Adipose tissue (tissue), 3 donors: ENCODE measurements around the gene RAB35. TPM values are rescaled to one million over a fixed set of nuclear protein-coding genes. Genes with fewer than 3 reads are reported as not detected.

Experiments used
- H3K27ac ChIP-seq: one replicate; pipeline ENCODE4 v1.5.1; 2013; ENCODE audit warnings: low read depth, low read length
- WGBS, 3 donors: extraction: QIAGEN DNeasy Blood & Tissue Kit; methylation state at CpG; one replicate each; pipeline ENCODE4 v1.1.7; 2013; 5-methylcytosine and 5-hydroxymethylcytosine counted together
- polyA plus RNA-seq, 3 donors: library from polyadenylated mRNA; stranded (reverse); fragments of 200-250 nt; gene quantifications; one replicate each; pipeline ENCODE4 v1.2.3, GENCODE V29; 2013
- donor health status: healthy with polysubstance abuse.
- donor health status: Bipolar disorder and iron deficiency.
- donor health status: healthy.

RAB35 gene
- polyA plus RNA-seq, 3 donors = 13.1 to 33.0 (median 32.4) TPM

DNA sequence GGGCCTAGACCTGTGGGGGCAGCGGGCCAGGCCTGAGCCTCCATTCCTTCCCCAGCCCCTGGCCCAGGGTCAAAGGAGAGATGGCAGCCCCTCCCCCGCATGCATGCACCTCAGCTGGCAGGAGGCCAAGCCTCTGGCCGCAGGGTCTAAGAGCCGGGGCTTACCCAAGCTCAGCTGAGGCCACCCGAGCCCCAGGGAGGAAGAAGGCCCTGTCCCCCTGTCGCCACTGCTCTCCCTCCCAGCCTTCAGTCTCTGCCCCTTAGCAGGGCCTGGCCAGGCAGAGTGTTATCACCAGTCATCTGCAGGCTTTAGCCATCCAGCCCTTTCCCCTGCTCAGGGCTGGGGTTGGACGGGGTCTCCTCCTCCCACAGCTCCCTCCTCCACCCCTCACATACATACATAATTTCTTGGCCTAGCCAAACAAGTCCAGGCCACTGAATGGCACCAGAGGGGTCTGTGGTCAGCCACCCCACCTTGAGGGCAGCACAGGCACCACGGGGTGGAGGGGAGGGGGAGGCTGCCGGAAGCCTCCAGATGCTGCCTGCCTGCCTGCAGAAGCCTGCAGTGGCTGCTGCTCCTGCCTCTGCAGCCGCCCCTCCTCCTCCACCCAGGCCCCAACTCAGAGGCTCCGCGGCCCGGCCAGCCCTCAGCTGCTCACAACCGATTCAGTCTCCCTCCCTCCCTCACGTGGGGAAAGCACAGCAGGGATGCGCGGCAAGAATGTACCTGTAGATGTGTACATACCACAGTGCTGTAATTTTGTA lies 22.8 kb downstream of the RAB35 start:
- 57 to 60% (median 58%) methylated on average over 17 of the region's 17 CpGs for WGBS, 3 donors
- H3K27ac ChIP-seq = no peak overlapping the region

- 63 to 79% (median 77%) methylated on average over 4 of the region's 4 CpGs for WGBS, 3 donors
- H3K27ac ChIP-seq = no peak overlapping the region
Measured at GRCh38 chr12:120093336-120093591, 23.3 kb downstream of the RAB35 start.

- no peak overlapping the region for H3K27ac ChIP-seq
- 84 to 87% (median 86%) methylated on average over 23 of the region's 23 CpGs for WGBS, 3 donors
Measured at GRCh38 chr12:120092551-120093335, 23.8 kb downstream of the RAB35 start.

GRCh38 chr12:120091371-120092090 lies 25.0 kb downstream of the RAB35 start:
- WGBS, 3 donors = 79 to 86% (median 85%) methylated on average over 12 of the region's 12 CpGs
- H3K27ac ChIP-seq = no peak overlapping the region

DNA sequence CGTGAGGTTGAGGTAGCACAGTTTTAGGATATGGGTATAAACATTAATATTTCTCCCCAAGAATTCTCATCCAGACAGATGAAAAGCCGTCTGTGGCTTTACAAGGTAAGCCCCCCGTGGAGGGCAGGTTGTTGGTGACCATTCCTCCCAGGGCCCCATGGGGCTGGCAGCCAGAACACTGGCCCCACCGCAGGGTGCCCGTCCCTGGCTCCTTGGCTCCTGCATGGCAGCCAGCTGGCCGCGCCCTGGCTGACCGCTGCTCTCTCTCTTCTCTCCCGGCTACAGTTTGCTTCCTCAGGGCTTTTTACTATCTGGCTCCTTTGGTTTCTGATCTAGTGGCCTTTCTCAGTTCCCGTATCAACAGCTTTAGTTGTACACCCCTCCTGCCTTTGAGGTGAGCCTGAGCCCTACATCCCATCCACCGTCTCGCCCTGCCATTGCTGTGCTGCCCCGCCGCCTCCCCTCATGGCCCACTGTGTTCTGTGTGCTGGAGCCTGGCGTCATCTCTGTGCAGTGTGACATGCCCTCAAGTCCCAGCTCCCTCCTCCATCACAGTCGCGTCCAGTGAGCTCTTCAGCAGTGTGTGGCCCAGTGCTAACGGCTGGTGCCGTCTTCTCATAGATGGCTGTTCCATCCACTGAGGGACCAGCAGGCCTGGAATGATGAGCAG lies 25.8 kb downstream of the RAB35 start:
- H3K27ac ChIP-seq = no peak overlapping the region
- 87 to 91% (median 90%) methylated on average over 19 of the region's 19 CpGs for WGBS, 3 donors

- 90 to 96% (median 93%) methylated on average over 3 of the region's 3 CpGs for WGBS, 3 donors
- H3K27ac ChIP-seq = no peak overlapping the region
Measured at GRCh38 chr12:120090206-120090605, 26.3 kb downstream of the RAB35 start.

GRCh38 chr12:120089796-120090195 lies 26.8 kb downstream of the RAB35 start:
- H3K27ac ChIP-seq = no peak overlapping the region
- 84 to 92% (median 91%) methylated on average over 2 of the region's 2 CpGs for WGBS, 3 donors

GRCh38 chr12:120089105-120089504 lies 27.4 kb downstream of the RAB35 start:
- 19 to 46% (median 27%) methylated on average over 8 of the region's 8 CpGs for WGBS, 3 donors
- no peak overlapping the region for H3K27ac ChIP-seq

- 1 to 2% (median 1%) methylated on average over 55 of the region's 55 CpGs for WGBS, 3 donors
- H3K27ac ChIP-seq = no peak overlapping the region
Measured at GRCh38 chr12:120086801-120087621, 29.5 kb downstream of the RAB35 start.

DNA sequence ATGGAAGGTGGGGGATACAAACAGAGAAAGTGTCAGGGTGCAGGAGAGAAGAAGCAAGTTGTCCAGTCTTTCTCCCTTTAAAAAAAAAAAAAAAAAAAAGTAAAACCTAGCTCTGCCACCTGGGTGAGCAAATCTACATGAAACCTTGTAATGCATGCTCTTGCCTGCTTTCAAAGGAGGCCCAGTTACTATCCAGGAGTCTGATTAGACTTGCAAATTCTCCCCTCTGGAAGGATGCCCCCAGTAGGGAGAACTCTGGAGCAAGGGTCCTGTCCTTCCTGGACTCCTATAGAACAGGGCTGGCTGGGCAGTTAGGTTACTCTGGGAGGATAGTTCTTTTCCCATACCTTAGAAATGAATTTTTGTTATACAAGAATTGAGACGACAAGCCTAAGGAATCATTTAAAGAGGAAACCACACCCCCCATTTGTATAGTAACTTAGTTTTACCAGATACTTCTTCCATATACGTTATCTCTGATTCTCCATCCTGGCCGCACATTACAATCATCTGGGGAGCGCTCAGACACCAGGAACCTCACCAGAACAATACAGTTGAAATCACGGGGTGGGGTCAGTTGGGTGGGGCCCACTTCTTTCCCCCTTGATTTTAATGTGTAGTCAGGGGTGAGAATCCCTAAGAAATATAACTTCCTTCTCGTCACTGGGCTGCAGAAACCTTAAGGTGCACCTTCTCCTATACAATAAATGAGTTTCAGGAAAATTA lies 30.5 kb downstream of the RAB35 start:
- H3K27ac ChIP-seq = no peak overlapping the region
- 58 to 67% (median 60%) methylated on average over 6 of the region's 6 CpGs for WGBS, 3 donors

- H3K27ac ChIP-seq = no peak overlapping the region
- 93 to 99% (median 96%) methylated on average over 2 of the region's 2 CpGs for WGBS, 3 donors
Measured at GRCh38 chr12:120081641-120082040, 34.9 kb downstream of the RAB35 start.

- H3K27ac ChIP-seq = no peak overlapping the region
- 62 to 67% (median 65%) methylated on average over 9 of the region's 9 CpGs for WGBS, 3 donors
Measured at GRCh38 chr12:120079411-120080400, 36.8 kb downstream of the RAB35 start.

GRCh38 chr12:120078868-120079267 lies 37.7 kb downstream of the RAB35 start:
- no peak overlapping the region for H3K27ac ChIP-seq
- WGBS, 3 donors = 55 to 74% (median 65%) methylated on average over 5 of the region's 5 CpGs

GRCh38 chr12:120077260-120077659 lies 39.3 kb downstream of the RAB35 start:
- no peak overlapping the region for H3K27ac ChIP-seq
- 92 to 94% (median 93%) methylated on average over 6 of the region's 6 CpGs for WGBS, 3 donors

GRCh38 chr12:120076651-120077050 lies 39.9 kb downstream of the RAB35 start:
- WGBS, 3 donors = 96 to 99% (median 96%) methylated on average over 6 of the region's 6 CpGs
- H3K27ac ChIP-seq = no peak overlapping the region

DNA sequence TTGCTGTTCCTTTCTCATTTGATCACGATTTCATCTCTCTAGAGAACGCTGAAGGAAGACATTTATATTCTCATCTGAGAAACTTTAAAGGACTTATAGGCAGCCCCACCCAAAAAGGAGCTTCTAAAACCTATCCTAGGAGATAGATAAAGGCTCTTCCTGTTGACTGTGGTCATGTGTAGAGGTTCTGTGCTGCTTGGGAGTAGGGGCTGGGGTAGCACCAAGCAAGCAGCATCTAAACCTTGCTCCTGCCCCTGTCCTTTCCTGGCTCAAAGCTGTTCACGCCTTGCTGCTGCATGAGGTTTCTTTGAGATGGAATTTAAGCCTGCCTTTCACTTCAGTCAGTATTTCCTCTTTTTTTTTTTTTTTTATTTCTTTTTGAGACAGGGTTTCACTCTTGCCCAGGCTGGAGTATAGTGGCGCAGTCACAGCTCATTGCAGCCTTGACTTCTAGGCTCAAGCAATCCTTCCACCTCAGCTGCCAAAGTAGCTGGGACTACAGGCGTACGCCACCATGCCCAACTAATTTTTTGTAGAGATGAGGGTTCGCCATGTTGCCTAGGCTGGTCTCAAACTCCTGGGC lies 41.4 kb downstream of the RAB35 start:
- H3K27ac ChIP-seq = no peak overlapping the region
- 80 to 84% (median 81%) methylated on average over 7 of the region's 7 CpGs for WGBS, 3 donors
